CD8-positive, alpha-beta memory T cell (primary cell): ENCODE data around the gene TBC1D14. TPM values are rescaled to one million over a fixed set of nuclear protein-coding genes. Genes with fewer than 3 reads are reported as not detected.

Experiments
- CTCF ChIA-PET: fragments of 350-600 bp; sonication (Branson Sonifier 250); formaldehyde crosslinking; loops from one replicate; lab custom pipeline; 2021; ENCODE audit warnings: antibody characterized with exemption; lab: Charles Lee
- POLR2A ChIA-PET: fragments of 350-600 bp; sonication (Branson Sonifier 250); formaldehyde crosslinking; loops from one replicate; lab custom pipeline; 2021; ENCODE audit warnings: antibody characterized with exemption; lab: Charles Lee
- DNase-seq, 5 donors: peaks; one replicate each; pipeline versions ENCODE4 v3.0.0 to v3.0.0-alpha.2; 2020 to 2022; ENCODE audit warnings: mixed read lengths in 1 of 5
- H3K27ac ChIP-seq: one replicate; pipeline ENCODE4 v1.7.0; 2013; ENCODE audit warnings: low read depth, mild to moderate bottlenecking, low read length, moderate library complexity
- H3K27me3 ChIP-seq: 2 replicates; pipeline ENCODE4 v1.7.0; 2013; ENCODE audit warnings: low read length, mild to moderate bottlenecking; ENCODE audit not compliant: insufficient read depth, poor library complexity, severe bottlenecking
- H3K36me3 ChIP-seq: 2 replicates; pipeline ENCODE4 v1.7.0; 2013; ENCODE audit warnings: mild to moderate bottlenecking, low read length, moderate library complexity; ENCODE audit not compliant: insufficient read depth
- H3K4me1 ChIP-seq: 2 replicates; pipeline ENCODE4 v1.7.0; 2013; ENCODE audit warnings: mild to moderate bottlenecking, low read length, moderate library complexity; ENCODE audit not compliant: insufficient read depth
- H3K4me3 ChIP-seq: 2 replicates; pipeline ENCODE4 v1.7.0; 2013; ENCODE audit warnings: mild to moderate bottlenecking, low read length
- H3K9me3 ChIP-seq: 2 replicates; pipeline ENCODE4 v1.7.0; 2013; ENCODE audit warnings: mild to moderate bottlenecking, low read length
- H3K27ac Mint-ChIP-seq, 8 donors: one replicate each; pipeline ENCODE4 v1.8.0; 2020 to 2021; ENCODE audit warnings: mixed read lengths in 8 of 8, mild to moderate bottlenecking in 6 of 8, inconsistent platforms in 3 of 8, moderate library complexity in 3 of 8
- H3K27me3 Mint-ChIP-seq, 2 donors: one replicate each; pipeline ENCODE4 v1.8.0; 2020 to 2021; ENCODE audit warnings: mixed read lengths in 2 of 2, mild to moderate bottlenecking in 1 of 2, moderate library complexity in 1 of 2
- H3K36me3 Mint-ChIP-seq, 3 donors: one replicate each; pipeline ENCODE4 v1.8.0; 2020 to 2021; ENCODE audit warnings: mixed read lengths in 3 of 3, inconsistent platforms in 1 of 3, mild to moderate bottlenecking in 1 of 3
- H3K4me1 Mint-ChIP-seq, 3 donors: one replicate each; pipeline ENCODE4 v1.8.0; 2020 to 2021; ENCODE audit warnings: mixed read lengths in 3 of 3, inconsistent platforms in 1 of 3, mild to moderate bottlenecking in 1 of 3
- H3K4me3 Mint-ChIP-seq, 7 donors: one replicate each; pipeline ENCODE4 v1.8.0; 2020 to 2021; ENCODE audit warnings: mixed read lengths in 7 of 7, mild to moderate bottlenecking in 6 of 7, moderate library complexity in 4 of 7, inconsistent platforms in 2 of 7
- H3K9me3 Mint-ChIP-seq, 5 donors: one replicate each; pipeline ENCODE4 v1.8.0; 2020 to 2022; ENCODE audit warnings: mixed read lengths in 5 of 5, mild to moderate bottlenecking in 3 of 5, moderate library complexity in 2 of 5, inconsistent platforms in 1 of 5
- polyA plus RNA-seq: library from polyadenylated mRNA; unstranded; fragments of 300-500 nt; fragmentation: Illumina TruSeq; gene quantifications from one replicate; pipeline ENCODE4 v1.2.3, GENCODE V29; 2021
- total RNA-seq, 2 experiments: library from RNA; stranded (reverse); gene quantifications; one replicate each; pipeline ENCODE4 v1.2.3, GENCODE V29; 2021

TBC1D14 gene
- total and polyA plus RNA-seq, 3 experiments from 2014 or later = 38.0 to 48.5 (median 43.7) TPM

DNA sequence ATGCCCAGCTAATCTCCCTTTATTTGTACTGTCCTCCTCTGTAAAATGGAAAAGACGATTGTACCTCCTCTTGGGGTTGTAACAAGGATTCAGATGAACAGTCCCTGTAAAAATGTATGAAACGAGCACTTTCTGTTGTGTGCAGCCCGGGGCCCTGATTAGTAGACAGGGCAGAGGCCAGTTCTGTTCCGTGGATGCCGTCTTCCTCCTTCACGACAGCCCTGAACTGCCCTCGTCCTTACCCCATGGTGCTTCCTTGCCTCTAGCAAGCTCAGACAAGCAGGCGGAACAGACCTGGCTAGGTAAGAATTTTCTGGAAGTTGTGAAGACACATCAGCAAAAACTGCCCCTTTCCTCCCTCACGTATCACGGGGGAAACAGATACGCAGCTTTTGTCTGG, 111.2 kb downstream of the TBC1D14 start:
- H3K27me3 ChIP-seq = no peaks in the 10 kb centered on the region
- H3K4me1 ChIP-seq = no peaks in the 10 kb centered on the region
- Mint-ChIP-seq H3K27me3 (no peaks in the 10 kb centered on the region), H3K4me1 (no peaks in the 10 kb centered on the region), H3K36me3 (peaks cover 1 to 82% (median 4%) of the 10 kb centered on the region in 3 donors), H3K27ac (no peak overlapping the region), H3K4me3 (no peak overlapping the region), H3K9me3 (no peaks in the 10 kb centered on the region)
- peaks cover 4% of the 10 kb centered on the region for H3K36me3 ChIP-seq
- ChIA-PET POLR2A (no interaction called here), CTCF (interaction anchor here (1.2 to 1.3 kb wide), 2 partner anchors 46 to 49 kb away, joined by 3 read pairs; no protein-coding TSS in a partner anchor)
- no peak overlapping the region for H3K27ac ChIP-seq
- no peak for DNase-seq
- no peak overlapping the region for H3K4me3 ChIP-seq
- H3K9me3 ChIP-seq = no peaks in the 10 kb centered on the region

DNA sequence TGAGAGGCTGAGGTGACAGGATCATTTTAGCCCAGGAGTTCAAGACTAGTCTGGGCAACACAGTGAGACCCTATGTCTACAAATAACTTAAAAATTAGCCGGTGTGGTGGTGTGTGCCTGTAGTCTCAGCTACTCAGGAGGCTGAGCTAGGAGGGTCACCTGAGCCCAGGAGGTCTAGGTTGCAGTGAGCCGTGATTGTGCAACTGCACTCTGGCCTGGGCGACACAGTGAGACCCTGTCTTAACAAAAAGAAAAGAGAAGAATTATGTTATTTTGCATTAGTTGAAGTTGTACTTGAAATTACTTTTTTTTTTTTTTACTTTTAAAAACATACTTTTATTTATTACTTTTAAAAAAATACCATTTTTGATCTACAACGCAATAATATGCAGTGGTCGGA, 111.7 kb downstream of the TBC1D14 start:
- Histone ChIP-seq H3K9me3 (no peaks in the 10 kb centered on the region), H3K27ac (no peak overlapping the region), H3K36me3 (peaks cover 4% of the 10 kb centered on the region), H3K4me3 (no peak overlapping the region), H3K27me3 (no peaks in the 10 kb centered on the region), H3K4me1 (no peaks in the 10 kb centered on the region)
- Mint-ChIP-seq H3K27ac (no peak overlapping the region), H3K4me3 (no peak overlapping the region), H3K27me3 (no peaks in the 10 kb centered on the region), H3K36me3 (peaks cover 4 to 81% (median 4%) of the 10 kb centered on the region in 3 donors), H3K9me3 (no peaks in the 10 kb centered on the region), H3K4me1 (no peaks in the 10 kb centered on the region)
- ChIA-PET CTCF (no interaction called here), POLR2A (no interaction called here)
- no peak for DNase-seq

DNA sequence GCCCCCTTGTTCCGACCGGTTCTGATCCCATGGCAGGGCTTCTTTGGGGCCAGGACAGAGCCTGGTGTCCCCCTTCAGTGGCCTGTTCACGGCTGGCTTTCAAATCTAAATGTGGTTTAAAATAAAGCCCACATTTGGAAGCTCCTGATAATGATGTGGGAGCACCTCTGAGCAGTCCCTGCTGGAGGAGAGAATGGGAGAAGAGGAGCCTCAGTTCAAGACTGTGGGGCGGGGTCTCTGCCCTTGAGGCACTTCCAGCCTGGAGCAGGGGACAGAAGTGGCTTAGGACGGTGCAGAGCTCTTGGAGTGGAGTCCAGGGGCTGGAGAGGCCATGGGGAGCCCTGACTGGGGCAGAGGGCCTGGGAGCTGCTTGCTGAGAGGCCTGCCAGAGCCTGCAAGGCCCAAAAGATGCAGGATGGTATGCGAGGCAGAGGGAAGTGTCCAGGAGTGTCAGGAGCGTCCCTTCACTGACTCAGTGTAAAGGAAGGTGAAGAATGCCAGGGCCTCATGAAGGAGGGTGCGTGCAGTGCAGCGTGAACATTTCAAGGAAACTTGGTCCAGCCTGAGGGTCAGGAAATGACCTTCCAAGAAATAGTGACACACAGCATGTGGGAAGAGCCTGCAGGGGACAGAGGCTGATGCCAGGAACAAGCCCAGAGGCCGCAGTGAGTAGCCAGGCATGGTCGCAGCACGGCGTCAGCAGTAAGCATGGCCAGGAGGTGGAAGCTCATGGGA, 112.5 kb downstream of the TBC1D14 start:
- Histone ChIP-seq H3K4me3 (no peak overlapping the region), H3K27me3 (no peaks in the 10 kb centered on the region), H3K27ac (no peak overlapping the region), H3K9me3 (no peaks in the 10 kb centered on the region), H3K4me1 (no peaks in the 10 kb centered on the region), H3K36me3 (peaks cover 5% of the 10 kb centered on the region)
- Mint-ChIP-seq H3K36me3 (peaks cover 4 to 82% (median 5%) of the 10 kb centered on the region in 3 donors), H3K9me3 (no peaks in the 10 kb centered on the region), H3K27ac (peak overlapping the region in 3 of 8 donors; percentile 8 to 79 (median 63)), H3K27me3 (no peaks in the 10 kb centered on the region), H3K4me3 (no peak overlapping the region), H3K4me1 (no peaks in the 10 kb centered on the region)
- ChIA-PET CTCF (no interaction called here), POLR2A (no interaction called here)
- DNase-seq = no peak

DNA sequence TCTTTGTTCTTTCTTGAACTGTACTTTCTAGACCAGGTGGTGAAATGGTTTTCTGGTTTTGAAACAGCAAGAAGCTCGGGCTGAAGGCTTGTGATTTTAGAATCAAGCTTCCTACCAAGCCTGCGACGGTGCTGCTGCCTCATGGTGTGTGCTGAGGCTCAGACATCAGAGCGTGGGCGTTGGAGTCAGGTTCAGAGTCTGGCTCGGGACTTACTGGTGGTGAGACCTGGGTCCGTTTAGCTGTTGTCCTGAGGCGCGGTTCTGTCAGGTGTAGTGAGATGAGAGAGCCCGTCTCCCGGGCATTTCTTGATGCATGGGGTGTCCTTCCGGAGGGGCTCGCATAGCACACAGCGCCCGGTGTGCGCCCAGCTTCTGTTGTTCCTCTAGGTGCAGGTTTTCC, 113.9 kb downstream of the TBC1D14 start:
- Mint-ChIP-seq H3K36me3 (peaks cover 4 to 79% (median 10%) of the 10 kb centered on the region in 3 donors), H3K27ac (peak overlapping the region in 2 of 8 donors; percentile 40 to 41), H3K4me1 (no peaks in the 10 kb centered on the region), H3K27me3 (no peaks in the 10 kb centered on the region), H3K4me3 (no peak overlapping the region), H3K9me3 (no peaks in the 10 kb centered on the region)
- no peak overlapping the region for H3K4me3 ChIP-seq
- no peak overlapping the region for H3K27ac ChIP-seq
- H3K4me1 ChIP-seq = no peaks in the 10 kb centered on the region
- ChIA-PET CTCF (no interaction called here), POLR2A (no interaction called here)
- peaks cover 12% of the 10 kb centered on the region for H3K36me3 ChIP-seq
- no peaks in the 10 kb centered on the region for H3K27me3 ChIP-seq
- no peak for DNase-seq
- no peaks in the 10 kb centered on the region for H3K9me3 ChIP-seq

DNA sequence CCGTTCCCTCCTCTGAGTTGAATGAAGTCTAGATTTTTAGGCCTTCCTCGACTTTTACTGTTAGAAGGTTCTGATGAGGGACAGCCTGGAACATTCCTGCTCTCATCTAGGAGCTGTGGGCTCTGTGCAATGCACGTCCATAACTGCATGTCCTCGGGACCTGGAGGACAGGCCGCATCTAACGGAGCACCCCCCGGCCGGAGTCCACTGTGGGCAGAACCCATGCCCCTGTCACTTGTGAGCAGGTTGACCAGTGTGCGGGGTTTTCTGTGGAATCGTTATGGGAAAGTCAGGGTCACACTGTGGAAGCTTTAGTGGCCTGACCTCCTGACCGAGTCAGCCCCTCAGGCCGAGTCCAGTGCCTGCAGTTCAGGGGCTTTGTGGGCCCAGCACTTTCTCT, 114.3 kb downstream of the TBC1D14 start:
- Mint-ChIP-seq H3K9me3 (no peaks in the 10 kb centered on the region), H3K4me1 (no peaks in the 10 kb centered on the region), H3K36me3 (peaks cover 4 to 80% (median 10%) of the 10 kb centered on the region in 3 donors), H3K4me3 (no peak overlapping the region), H3K27me3 (no peaks in the 10 kb centered on the region), H3K27ac (peak overlapping the region in 1 of 8 donors; percentile 15)
- Histone ChIP-seq H3K9me3 (no peaks in the 10 kb centered on the region), H3K4me3 (no peak overlapping the region), H3K36me3 (peaks cover 12% of the 10 kb centered on the region), H3K27me3 (no peaks in the 10 kb centered on the region), H3K27ac (no peak overlapping the region), H3K4me1 (no peaks in the 10 kb centered on the region)
- CTCF ChIA-PET = no interaction called here
- no peak for DNase-seq
- POLR2A ChIA-PET = no interaction called here

DNA sequence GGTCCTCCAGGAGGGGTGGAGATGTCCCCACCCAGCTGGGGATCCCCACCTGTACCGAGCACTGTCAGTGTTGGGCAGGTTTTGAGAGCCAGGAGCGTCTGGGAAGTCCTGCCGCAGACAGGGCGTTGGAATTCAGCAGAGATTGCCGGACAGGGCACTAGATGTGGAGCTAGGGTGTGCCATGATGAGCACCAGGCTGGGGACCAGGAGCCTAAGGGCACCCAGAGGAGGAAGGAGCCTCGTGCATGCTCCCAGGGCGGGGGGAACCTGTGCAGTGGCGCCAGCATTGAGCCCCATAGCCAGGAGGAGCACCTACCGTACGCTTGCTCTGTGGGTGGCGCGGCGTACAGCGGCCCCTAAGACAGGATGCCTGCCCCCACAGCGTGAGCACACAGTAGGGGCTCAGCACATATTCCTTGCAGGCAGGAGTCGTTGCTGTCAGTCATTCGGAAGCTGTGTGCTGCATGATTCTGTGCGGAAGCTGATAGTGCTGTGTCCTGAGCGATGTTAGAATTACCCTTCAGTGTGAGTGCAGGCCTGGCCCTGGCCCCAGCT, 114.8 kb downstream of the TBC1D14 start:
- H3K27me3 ChIP-seq = no peaks in the 10 kb centered on the region
- DNase-seq = no peak
- H3K4me1 Mint-ChIP-seq = no peaks in the 10 kb centered on the region
- peaks cover 4 to 81% (median 10%) of the 10 kb centered on the region in 3 donors for H3K36me3 Mint-ChIP-seq
- H3K27ac Mint-ChIP-seq = peak overlapping the region in 1 of 8 donors; percentile 50
- H3K9me3 Mint-ChIP-seq = no peaks in the 10 kb centered on the region
- no peaks in the 10 kb centered on the region for H3K9me3 ChIP-seq
- H3K27ac ChIP-seq = no peak overlapping the region
- no peaks in the 10 kb centered on the region for H3K4me1 ChIP-seq
- no peak overlapping the region for H3K4me3 Mint-ChIP-seq
- H3K27me3 Mint-ChIP-seq = no peaks in the 10 kb centered on the region
- no peak overlapping the region for H3K4me3 ChIP-seq
- H3K36me3 ChIP-seq = peaks cover 12% of the 10 kb centered on the region
- CTCF ChIA-PET = no interaction called here
- POLR2A ChIA-PET = no interaction called here

DNA sequence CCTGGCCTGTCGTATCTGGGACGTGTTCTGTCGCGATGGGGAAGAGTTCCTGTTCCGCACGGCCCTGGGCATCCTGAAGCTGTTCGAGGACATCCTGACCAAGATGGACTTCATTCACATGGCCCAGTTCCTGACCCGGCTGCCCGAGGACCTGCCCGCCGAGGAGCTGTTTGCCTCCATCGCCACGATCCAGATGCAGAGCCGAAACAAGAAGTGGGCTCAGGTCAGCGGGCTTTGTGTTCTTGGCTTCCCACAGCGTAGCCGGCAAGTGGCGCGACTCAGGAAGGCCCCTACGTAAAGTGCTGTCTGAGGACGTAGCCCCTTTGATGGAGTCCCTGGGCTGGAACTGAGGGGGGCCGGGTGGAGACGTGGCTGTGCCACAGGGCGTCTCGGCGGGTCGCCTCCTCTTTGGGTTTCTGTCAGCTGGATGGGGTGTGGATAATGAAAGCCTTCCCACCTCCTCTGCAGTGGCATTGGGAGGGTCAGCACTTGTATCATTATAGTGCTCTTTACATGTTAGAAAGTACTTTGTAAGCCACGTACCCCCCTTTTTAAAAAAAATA, 115.5 kb downstream of the TBC1D14 start:
- peaks cover 4 to 86% (median 10%) of the 10 kb centered on the region in 3 donors for H3K36me3 Mint-ChIP-seq
- peaks cover 12% of the 10 kb centered on the region for H3K36me3 ChIP-seq
- POLR2A ChIA-PET = no interaction called here
- H3K4me3 ChIP-seq = no peak overlapping the region
- CTCF ChIA-PET = no interaction called here
- H3K9me3 ChIP-seq = no peaks in the 10 kb centered on the region
- no peaks in the 10 kb centered on the region for H3K27me3 Mint-ChIP-seq
- no peak overlapping the region for H3K27ac Mint-ChIP-seq
- H3K4me1 Mint-ChIP-seq = no peaks in the 10 kb centered on the region
- no peak overlapping the region for H3K27ac ChIP-seq
- DNase-seq = no peak
- H3K9me3 Mint-ChIP-seq = no peaks in the 10 kb centered on the region
- no peak overlapping the region for H3K4me3 Mint-ChIP-seq
- no peaks in the 10 kb centered on the region for H3K4me1 ChIP-seq
- H3K27me3 ChIP-seq = no peaks in the 10 kb centered on the region

DNA sequence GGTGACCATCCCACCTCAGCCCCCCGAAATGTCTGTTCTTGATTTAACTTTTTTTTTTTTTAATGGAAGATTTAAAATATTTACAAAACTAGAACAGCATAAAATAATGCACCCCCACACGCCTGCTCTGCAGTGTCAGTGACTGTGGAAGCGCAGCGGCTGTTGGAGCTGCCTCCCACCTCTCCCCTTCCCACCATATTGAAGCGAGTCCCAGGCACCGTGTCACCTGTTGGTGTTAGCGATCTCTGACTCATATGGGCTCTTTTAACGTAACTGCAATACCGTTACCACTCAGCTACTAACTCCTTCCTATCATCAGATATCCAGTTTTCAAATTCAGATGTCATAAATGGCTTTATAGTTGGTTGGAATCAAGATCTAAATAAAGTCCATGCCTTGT, 116.5 kb downstream of the TBC1D14 start:
- CTCF ChIA-PET = no interaction called here
- POLR2A ChIA-PET = no interaction called here
- Histone ChIP-seq H3K27ac (no peak overlapping the region), H3K4me3 (no peak overlapping the region), H3K36me3 (peaks cover 21% of the 10 kb centered on the region), H3K4me1 (no peaks in the 10 kb centered on the region), H3K9me3 (no peaks in the 10 kb centered on the region), H3K27me3 (no peaks in the 10 kb centered on the region)
- Mint-ChIP-seq H3K9me3 (no peaks in the 10 kb centered on the region), H3K4me3 (no peak overlapping the region), H3K4me1 (no peaks in the 10 kb centered on the region), H3K36me3 (peaks cover under 1 to 87% (median 17%) of the 10 kb centered on the region in 3 donors), H3K27me3 (no peaks in the 10 kb centered on the region), H3K27ac (peak overlapping the region in 1 of 8 donors; percentile 40)
- no peak for DNase-seq
